Fibroblast of lung (primary cell): Measurements from ENCODE around the gene ARL4D. TPM values are rescaled to one million over a fixed set of nuclear protein-coding genes. Genes with fewer than 3 reads are reported as not detected.

Experiments
- DNase-seq, 2 donors: peaks; one replicate each; pipeline versions ENCODE4 v3.0.0 to v3.0.0-alpha.2; 2010; ENCODE audit warnings: low read depth in 2 of 2
- H2AFZ ChIP-seq: 2 replicates; pipeline ENCODE4 v1.5.1; 2012; ENCODE audit warnings: low read length, control low read depth, inconsistent platforms
- H3K27ac ChIP-seq: 2 replicates; pipeline ENCODE4 v1.5.1; 2011; ENCODE audit warnings: low read length, control low read depth; ENCODE audit not compliant: insufficient read depth
- H3K27me3 ChIP-seq: 2 replicates; pipeline ENCODE4 v1.5.1; 2011; ENCODE audit warnings: mild to moderate bottlenecking, low read length; ENCODE audit not compliant: control insufficient read depth, insufficient read depth
- H3K36me3 ChIP-seq: 2 replicates; pipeline ENCODE4 v1.5.1; 2011; ENCODE audit warnings: low read length; ENCODE audit not compliant: control insufficient read depth, insufficient read depth
- H3K4me1 ChIP-seq: 2 replicates; pipeline ENCODE4 v1.5.1; 2011; ENCODE audit warnings: low read length; ENCODE audit not compliant: control insufficient read depth, insufficient read depth; ENCODE audit errors: extremely low read depth
- H3K4me2 ChIP-seq: 2 replicates; pipeline ENCODE4 v1.5.1; 2011; ENCODE audit warnings: low read length, control low read depth; ENCODE audit not compliant: insufficient read depth; ENCODE audit errors: extremely low read depth
- H3K4me3 ChIP-seq, 4 experiments: fragments of 200-600 bp in 1 of 4; sonication (generic) in 1 of 4; replicated peaks in 1 of 4; 2 replicates each; pipeline ENCODE4 v1.5.1; 2011 to 2016; ENCODE audit warnings: low read length in 4 of 4, low read depth in 3 of 4, mild to moderate bottlenecking in 3 of 4, control low read depth in 2 of 4, inconsistent platforms in 1 of 4, mixed read lengths in 1 of 4; ENCODE audit not compliant: insufficient read depth in 1 of 4; ENCODE audit errors: control extremely low read depth in 1 of 4
- H3K79me2 ChIP-seq: 2 replicates; pipeline ENCODE4 v1.5.1; 2012; ENCODE audit warnings: mild to moderate bottlenecking, low read length, inconsistent platforms; ENCODE audit not compliant: control insufficient read depth, insufficient read depth
- H3K9ac ChIP-seq: 2 replicates; pipeline ENCODE4 v1.5.1; 2011; ENCODE audit warnings: mild to moderate bottlenecking, low read length, control low read depth; ENCODE audit not compliant: insufficient read depth
- H3K9me3 ChIP-seq: 2 replicates; pipeline ENCODE4 v1.5.1; 2012; ENCODE audit warnings: low read depth, low read length; ENCODE audit not compliant: control insufficient read depth, insufficient read depth
- H4K20me1 ChIP-seq: 2 replicates; pipeline ENCODE4 v1.5.1; 2011; ENCODE audit warnings: low read length; ENCODE audit not compliant: control insufficient read depth, insufficient read depth; ENCODE audit errors: extremely low read depth
- CTCF ChIP-seq, 2 donors: IDR thresholded peaks in 1 of 2; conservative IDR thresholded peaks in 1 of 2; 1 replicate in 1 of 2; 2 replicates in 1 of 2; pipeline ENCODE4 v1.5.1; 2011 to 2012; ENCODE audit warnings: low read length in 2 of 2, control low read depth in 1 of 2, inconsistent platforms in 1 of 2, low read depth in 1 of 2, mild to moderate bottlenecking in 1 of 2
- EZH2 ChIP-seq: IDR thresholded peaks from 2 replicates; pipeline ENCODE4 v1.5.1; 2012; ENCODE audit warnings: low read length, control low read depth, mild to moderate bottlenecking; ENCODE audit errors: missing control alignments
- polyA plus RNA-seq, 2 donors: library from polyadenylated mRNA; depleted of rRNA in 1 of 2; stranded (reverse) in 1 of 2; unstranded in 1 of 2; fragments of >200 nt; gene quantifications; 2 replicates each; pipeline ENCODE4 v1.2.1, GENCODE V29; 2011 to 2012; ENCODE audit warnings: missing spikeins in 1 of 2
- total RNA-seq: library from RNA; depleted of rRNA; stranded (reverse); fragments of >200 nt; gene quantifications from 2 replicates; pipeline ENCODE4 v1.2.1, GENCODE V29; 2014

Gene ARL4D
- total and polyA plus RNA-seq, 2 donors (not counting 1 experiment from before 2014, with no cell fraction given) = 12.5 to 46.4 TPM

- Histone ChIP-seq H2AFZ (no peak overlapping the region), H3K27me3 (no peaks in the 10 kb centered on the region), H3K27ac (no peak overlapping the region), H3K9me3 (no peaks in the 10 kb centered on the region), H3K4me2 (no peak overlapping the region), H3K9ac (no peak overlapping the region), H3K4me1 (peaks cover 10% of the 10 kb centered on the region), H3K79me2 (no peaks in the 10 kb centered on the region), H3K36me3 (no peaks in the 10 kb centered on the region), H4K20me1 (no peaks in the 10 kb centered on the region), H3K4me3 (no peak overlapping the region)
- no peak for DNase-seq
- TF ChIP-seq CTCF (conservative IDR thresholded peaks at IDR 0.05 in 1 of 2, IDR thresholded peaks at IDR 0.05 in 1 of 2; ENCODE audit: low read depth in 1 of 2, low read length in 2 of 2) = no peak
- no peak for TF ChIP-seq EZH2
These were observed 13.0 kb downstream of the ARL4D start for GRCh38 chr17:43411749-43412148.

GRCh38 chr17:43412166-43412565, 13.4 kb downstream of the ARL4D start:
- Histone ChIP-seq H3K36me3 (no peaks in the 10 kb centered on the region), H3K27ac (no peak overlapping the region), H4K20me1 (no peaks in the 10 kb centered on the region)

More at GRCh38 chr17:43412166-43412565, 13.4 kb downstream of the ARL4D start:
- Histone ChIP-seq H3K4me3 (no peak overlapping the region), H3K27me3 (no peaks in the 10 kb centered on the region), H3K4me1 (peaks cover 10% of the 10 kb centered on the region), H3K79me2 (no peaks in the 10 kb centered on the region), H3K4me2 (no peak overlapping the region), H3K9ac (no peak overlapping the region), H3K9me3 (no peaks in the 10 kb centered on the region), H2AFZ (no peak overlapping the region)
- DNase-seq = no peak
- TF ChIP-seq CTCF (conservative IDR thresholded peaks at IDR 0.05 in 1 of 2, IDR thresholded peaks at IDR 0.05 in 1 of 2; ENCODE audit: low read depth in 1 of 2, low read length in 2 of 2) (no peak), EZH2 (no peak)
